Urinary bladder (tissue), 4 donors: ENCODE data around the gene LRP6. TPM values are rescaled to one million over a fixed set of nuclear protein-coding genes. Genes with fewer than 3 reads are reported as not detected.
"Not testable (repeated sequence)": the region's sequence is repeated elsewhere in the genome, so short reads cannot be mapped to it uniquely, and the experiment has no call there.

Experiments
- DNase-seq: peaks from one replicate; pipeline ENCODE4 v3.0.0-alpha.2; 2015; ENCODE audit errors: extremely low spot score
- H3K27ac ChIP-seq: one replicate; pipeline ENCODE4 v1.5.1; 2013; ENCODE audit warnings: low read depth, mild to moderate bottlenecking, moderate library complexity
- H3K36me3 ChIP-seq: one replicate; pipeline ENCODE4 v1.6.1; 2013; ENCODE audit warnings: mild to moderate bottlenecking, moderate library complexity; ENCODE audit not compliant: insufficient read depth
- H3K4me1 ChIP-seq: one replicate; pipeline ENCODE4 v1.6.1; 2013; ENCODE audit warnings: mild to moderate bottlenecking, moderate library complexity; ENCODE audit not compliant: insufficient read depth
- H3K4me3 ChIP-seq: one replicate; pipeline ENCODE4 v1.5.1; 2013; ENCODE audit warnings: low read depth, low read length
- WGBS: extraction: QIAGEN DNeasy Blood & Tissue Kit; methylation state at CpG from one replicate; pipeline ENCODE4 v1.1.7; 2013; 5-methylcytosine and 5-hydroxymethylcytosine counted together
- polyA plus RNA-seq: library from polyadenylated mRNA; stranded (reverse); fragments of 200-250 nt; gene quantifications from one replicate; pipeline ENCODE4 v1.2.3, GENCODE V29; 2013
- total RNA-seq: library from RNA; depleted of rRNA; stranded (reverse); fragments of >200 nt; gene quantifications from one replicate; pipeline ENCODE4 v1.2.3, GENCODE V29; 2014
- donor health status: healthy with polysubstance abuse.
- donor health status: healthy.

The LRP6 gene
- total and polyA plus RNA-seq, 2 donors, result 15.4 to 98.3 TPM

- WGBS, result 84% methylated on average over 3 of the region's 3 CpGs
- H3K36me3 ChIP-seq, result no peaks in the 10 kb centered on the region
Measured at GRCh38 chr12:12133259-12133658, 133.6 kb downstream of the LRP6 start.

GRCh38 chr12:12128670-12129069 is 138.2 kb downstream of the LRP6 start:
- Histone ChIP-seq H3K36me3 (no peaks in the 10 kb centered on the region), H3K4me1 (no peaks in the 10 kb centered on the region), H3K4me3 (no peak overlapping the region), H3K27ac (no peak overlapping the region)
- WGBS, result 73% methylated on average over 4 of the region's 4 CpGs
- DNase-seq, result no peak

More at GRCh38 chr12:12133259-12133658, 133.6 kb downstream of the LRP6 start:
- no peak overlapping the region for H3K27ac ChIP-seq
- no peak overlapping the region for H3K4me3 ChIP-seq
- no peaks in the 10 kb centered on the region for H3K4me1 ChIP-seq
- no peak for DNase-seq

GRCh38 chr12:12127304-12127703 is 139.5 kb downstream of the LRP6 start:
- Histone ChIP-seq H3K27ac (no peak overlapping the region), H3K4me1 (no peaks in the 10 kb centered on the region), H3K4me3 (no peak overlapping the region), H3K36me3 (peaks cover 2% of the 10 kb centered on the region)
- DNase-seq, result no peak
- WGBS, result 99% methylated on average over 2 of the region's 2 CpGs

GRCh38 chr12:12126551-12126950 is 140.3 kb downstream of the LRP6 start:
- WGBS, result 88% methylated on average over 4 of the region's 4 CpGs
- H3K27ac ChIP-seq, result no peak overlapping the region
- DNase-seq, result no peak
- H3K4me3 ChIP-seq, result no peak overlapping the region
- peaks cover 2% of the 10 kb centered on the region for H3K36me3 ChIP-seq
- H3K4me1 ChIP-seq, result no peaks in the 10 kb centered on the region

- Histone ChIP-seq H3K4me1 (no peaks in the 10 kb centered on the region), H3K36me3 (peaks cover 2% of the 10 kb centered on the region), H3K4me3 (no peak overlapping the region), H3K27ac (no peak overlapping the region)
- 77% methylated on average over 3 of the region's 3 CpGs for WGBS
- no peak for DNase-seq
Measured at GRCh38 chr12:12123036-12123604, 143.7 kb downstream of the LRP6 start.

GRCh38 chr12:12121061-12121460 is 145.8 kb downstream of the LRP6 start:
- H3K4me3 ChIP-seq, result no peak overlapping the region
- WGBS, result 83% methylated on average over 5 of the region's 5 CpGs
- peaks cover 2% of the 10 kb centered on the region for H3K36me3 ChIP-seq
- H3K27ac ChIP-seq, result no peak overlapping the region
- no peak for DNase-seq
- H3K4me1 ChIP-seq, result no peaks in the 10 kb centered on the region

- no peaks in the 10 kb centered on the region for H3K36me3 ChIP-seq
- no peak overlapping the region for H3K4me3 ChIP-seq
- no peaks in the 10 kb centered on the region for H3K4me1 ChIP-seq
- 95% methylated on average over 2 of the region's 2 CpGs for WGBS
- no peak for DNase-seq
- H3K27ac ChIP-seq, result no peak overlapping the region
Measured at GRCh38 chr12:12116677-12117076, 150.2 kb downstream of the LRP6 start.

- H3K4me1 ChIP-seq, result no peaks in the 10 kb centered on the region
- H3K27ac ChIP-seq, result no peak overlapping the region
- 65% methylated on average over 4 of the region's 4 CpGs for WGBS
- H3K4me3 ChIP-seq, result no peak overlapping the region
- no peak for DNase-seq
- no peaks in the 10 kb centered on the region for H3K36me3 ChIP-seq
Measured at GRCh38 chr12:12115514-12115913, 151.3 kb downstream of the LRP6 start.

- DNase-seq, H3K36me3 ChIP-seq, H3K4me3 ChIP-seq, H3K27ac ChIP-seq, H3K4me1 ChIP-seq: not testable (repeated sequence)
- 81% methylated on average over 32 of the region's 37 CpGs for WGBS
Measured at GRCh38 chr12:12110923-12111555, 155.8 kb downstream of the LRP6 start.

- 97% methylated on average over 1 of the region's 1 CpG for WGBS
- DNase-seq, result no peak
- Histone ChIP-seq H3K4me3 (no peak overlapping the region), H3K4me1 (no peaks in the 10 kb centered on the region), H3K27ac (no peak overlapping the region), H3K36me3 (no peaks in the 10 kb centered on the region)
Measured at GRCh38 chr12:12108441-12109058, 158.3 kb downstream of the LRP6 start.

- 76% methylated on average over 6 of the region's 6 CpGs for WGBS
- no peak overlapping the region for H3K27ac ChIP-seq
- no peak overlapping the region for H3K4me3 ChIP-seq
- no peak for DNase-seq
- no peaks in the 10 kb centered on the region for H3K36me3 ChIP-seq
- H3K4me1 ChIP-seq, result no peaks in the 10 kb centered on the region
Measured at GRCh38 chr12:12107678-12108077, 159.2 kb downstream of the LRP6 start.

- no peak overlapping the region for H3K4me3 ChIP-seq
- no peak for DNase-seq
- H3K36me3 ChIP-seq, result no peaks in the 10 kb centered on the region
- no peaks in the 10 kb centered on the region for H3K4me1 ChIP-seq
- 47% methylated on average over 6 of the region's 6 CpGs for WGBS
- no peak overlapping the region for H3K27ac ChIP-seq
Measured at GRCh38 chr12:12099102-12099501, 167.7 kb downstream of the LRP6 start.

- H3K36me3 ChIP-seq, result no peaks in the 10 kb centered on the region
- no peaks in the 10 kb centered on the region for H3K4me1 ChIP-seq
- H3K4me3 ChIP-seq, result no peak overlapping the region
- no peak for DNase-seq
- no peak overlapping the region for H3K27ac ChIP-seq
- WGBS, result 76% methylated on average over 3 of the region's 3 CpGs
Measured at GRCh38 chr12:12098691-12099015, 168.2 kb downstream of the LRP6 start.

GRCh38 chr12:12097891-12098690 is 168.8 kb downstream of the LRP6 start:
- no peak for DNase-seq
- H3K4me1 ChIP-seq, result no peaks in the 10 kb centered on the region
- H3K4me3 ChIP-seq, result no peak overlapping the region
- WGBS, result 76% methylated on average over 6 of the region's 6 CpGs
- no peaks in the 10 kb centered on the region for H3K36me3 ChIP-seq
- no peak overlapping the region for H3K27ac ChIP-seq
